Epithelial cell of proximal tubule (primary cell): ENCODE measurements around the gene SYNGR3. TPM values are rescaled to one million over a fixed set of nuclear protein-coding genes. Genes with fewer than 3 reads are reported as not detected.
A peak's percentile ranks its signal among the peaks of the same experiment; 100 is the strongest.

Source experiments
- DNase-seq: peaks from one replicate; pipeline ENCODE4 v3.0.0-alpha.2; 2011; ENCODE audit warnings: low read depth
- H3K4me3 ChIP-seq: 2 replicates; pipeline ENCODE4 v1.5.1; 2011; ENCODE audit warnings: low read depth, mild to moderate bottlenecking, low read length
- CTCF ChIP-seq: conservative IDR thresholded peaks from 2 replicates; pipeline ENCODE4 v1.5.1; 2012; ENCODE audit warnings: low read depth, mild to moderate bottlenecking, low read length
- total RNA-seq: library from RNA; depleted of rRNA; stranded (reverse); fragments of >200 nt; gene quantifications from 2 replicates; pipeline ENCODE4 v1.2.3, GENCODE V29; 2015

The SYNGR3 gene
- total RNA-seq, 1 donor from 2014 or later, result 22.0 TPM

DNA sequence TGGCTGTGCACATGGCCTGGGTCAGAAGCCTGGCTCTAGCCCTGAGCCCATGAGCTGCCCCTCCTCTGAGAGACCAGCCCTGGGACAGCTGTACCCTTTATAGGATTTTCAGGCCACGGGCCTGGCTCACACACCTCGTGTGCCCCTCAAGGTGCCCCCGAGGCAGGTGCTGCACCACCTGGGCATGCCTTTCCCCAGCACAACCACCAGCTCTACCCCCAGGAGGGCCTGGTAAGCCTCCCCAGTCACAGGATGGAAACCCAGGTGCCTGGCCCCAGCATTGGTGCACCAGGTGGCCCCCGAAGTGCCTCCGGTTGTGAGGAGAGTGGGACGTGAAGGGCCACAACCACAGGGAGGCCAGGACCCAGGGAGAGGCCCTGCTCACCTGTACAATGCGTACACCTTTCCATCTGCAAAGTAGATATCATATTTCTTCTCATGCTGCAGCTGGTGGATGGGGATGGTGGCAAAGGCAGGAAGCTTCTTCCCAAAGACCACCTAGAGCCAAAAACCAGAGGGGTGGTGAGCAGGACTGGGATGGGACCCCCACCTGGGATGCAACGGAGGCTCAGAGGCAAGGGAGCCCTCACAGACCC lies 13.6 kb downstream of the SYNGR3 start:
- H3K4me3 ChIP-seq, result no peak overlapping the region
- no peak for TF ChIP-seq CTCF
- DNase-seq, result no peak

GRCh38 chr16:2003827-2004641 lies 14.3 kb downstream of the SYNGR3 start:
- no peak overlapping the region for H3K4me3 ChIP-seq
- TF ChIP-seq CTCF, result peak; percentile 88
- no peak for DNase-seq

DNA sequence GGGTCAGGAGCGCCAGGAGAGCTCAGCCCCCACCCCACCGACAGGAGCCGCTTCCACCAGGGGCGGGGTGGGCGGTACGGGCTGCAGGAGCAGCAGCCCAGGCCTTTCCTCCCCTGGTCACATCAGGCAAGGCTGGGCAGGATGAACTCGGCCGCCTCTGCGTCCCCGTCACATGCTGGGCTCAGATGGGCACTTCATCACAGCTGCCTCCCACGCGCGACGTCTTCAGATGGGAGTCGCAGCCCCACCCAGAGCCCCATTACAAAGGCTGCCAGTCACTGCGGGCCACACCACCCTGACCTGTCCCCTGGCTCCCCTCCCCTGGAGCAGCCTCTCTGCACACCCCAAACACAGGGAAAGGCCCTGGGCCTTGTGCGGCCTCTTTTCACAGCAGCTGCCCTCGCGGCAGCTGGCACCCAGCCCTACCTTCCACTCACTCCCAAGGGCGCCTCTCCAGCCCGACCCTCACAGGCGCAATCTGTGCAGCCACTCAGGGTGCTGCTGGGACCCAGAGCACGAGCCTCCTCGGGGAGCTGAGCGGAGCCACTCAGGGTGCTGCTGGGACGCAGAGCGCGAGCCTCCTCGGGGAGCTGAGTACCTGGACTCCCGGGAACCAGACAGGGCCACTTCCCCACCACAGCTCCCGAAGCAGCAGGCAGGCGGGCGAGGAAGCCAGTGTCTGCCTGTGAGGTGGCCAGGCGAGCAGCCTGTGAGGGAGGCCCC lies 15.2 kb downstream of the SYNGR3 start:
- no peak for DNase-seq
- no peak overlapping the region for H3K4me3 ChIP-seq
- no peak for TF ChIP-seq CTCF

- TF ChIP-seq CTCF, result no peak
- no peak overlapping the region for H3K4me3 ChIP-seq
- DNase-seq, result no peak
Measured at GRCh38 chr16:2005646-2006045, 15.9 kb downstream of the SYNGR3 start.

DNA sequence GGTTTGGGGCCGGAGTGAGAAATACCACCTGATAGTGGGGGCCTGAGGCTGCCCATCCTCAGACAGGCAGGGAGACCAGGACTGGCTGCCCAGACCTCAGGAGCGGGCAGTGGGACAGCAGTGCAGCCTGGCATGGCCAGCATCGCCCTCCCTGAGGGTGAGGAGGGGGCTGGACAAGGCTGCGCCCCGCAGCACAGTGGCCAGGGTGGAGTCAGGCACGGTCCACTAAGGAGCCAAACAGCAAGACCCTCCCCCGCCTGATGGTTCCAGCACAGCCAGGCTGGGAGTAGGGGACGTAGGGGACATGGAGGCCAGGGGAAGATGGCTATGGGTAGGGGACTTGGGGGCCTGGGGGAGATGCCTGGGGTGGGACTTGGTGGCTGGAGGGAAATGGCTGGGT lies 16.5 kb downstream of the SYNGR3 start:
- H3K4me3 ChIP-seq, result no peak overlapping the region
- DNase-seq, result no peak
- no peak for TF ChIP-seq CTCF

GRCh38 chr16:2007081-2007836 lies 17.5 kb downstream of the SYNGR3 start:
- DNase-seq, result no peak
- H3K4me3 ChIP-seq, result no peak overlapping the region
- no peak for TF ChIP-seq CTCF
